Osteocyte (in vitro differentiated cells): ENCODE results near the gene IGIP. TPM values are rescaled to one million over a fixed set of nuclear protein-coding genes. Genes with fewer than 3 reads are reported as not detected.

Experiments used
- DNase-seq: peaks from one replicate; pipeline ENCODE4 v3.0.0; 2021; ENCODE audit warnings: mixed read lengths; ENCODE audit not compliant: unreplicated experiment; ENCODE audit errors: extremely low spot score
- H3K27ac Mint-ChIP-seq: one replicate; pipeline ENCODE4 v1.8.0; 2021; ENCODE audit warnings: mild to moderate bottlenecking, mixed read lengths; ENCODE audit not compliant: unreplicated experiment
- H3K27me3 Mint-ChIP-seq: one replicate; pipeline ENCODE4 v1.8.0; 2021; ENCODE audit warnings: mixed read lengths; ENCODE audit not compliant: unreplicated experiment
- H3K36me3 Mint-ChIP-seq: one replicate; pipeline ENCODE4 v1.8.0; 2021; ENCODE audit warnings: mixed read lengths; ENCODE audit not compliant: unreplicated experiment
- H3K4me1 Mint-ChIP-seq: one replicate; pipeline ENCODE4 v1.8.0; 2021; ENCODE audit warnings: mixed read lengths; ENCODE audit not compliant: unreplicated experiment
- H3K4me3 Mint-ChIP-seq: one replicate; pipeline ENCODE4 v1.8.0; 2021; ENCODE audit warnings: mild to moderate bottlenecking, moderate library complexity, mixed read lengths; ENCODE audit not compliant: unreplicated experiment
- H3K9me3 Mint-ChIP-seq: one replicate; pipeline ENCODE4 v1.8.0; 2021; ENCODE audit warnings: mixed read lengths; ENCODE audit not compliant: unreplicated experiment
- CTCF ChIP-seq: fragments of 200-600 bp; sonication (generic); IDR thresholded peaks from 2 replicates; pipeline ENCODE4 v1.5.0; 2021; ENCODE audit warnings: antibody characterized with exemption, mild to moderate bottlenecking, moderate library complexity
- total RNA-seq: library from RNA; stranded (reverse); gene quantifications from 2 replicates; pipeline ENCODE4 v1.2.1, GENCODE V29; 2021

Gene IGIP
- total RNA-seq, 1 donor from 2014 or later = 4.3 TPM

GRCh38 chr5:140110646-140110957, 15.1 kb upstream of the IGIP start:
- H3K4me3 Mint-ChIP-seq = no peak overlapping the region
- no peak overlapping the region for H3K27ac Mint-ChIP-seq
- peaks cover 47% of the 10 kb centered on the region for H3K4me1 Mint-ChIP-seq
- no peak for DNase-seq
- no peaks in the 10 kb centered on the region for H3K9me3 Mint-ChIP-seq
- TF ChIP-seq CTCF = no peak
- H3K36me3 Mint-ChIP-seq = no peaks in the 10 kb centered on the region
- H3K27me3 Mint-ChIP-seq = peaks cover 64% of the 10 kb centered on the region

- no peak overlapping the region for H3K4me3 Mint-ChIP-seq
- H3K27me3 Mint-ChIP-seq = peaks cover 59% of the 10 kb centered on the region
- no peak for DNase-seq
- H3K9me3 Mint-ChIP-seq = no peaks in the 10 kb centered on the region
- no peak overlapping the region for H3K27ac Mint-ChIP-seq
- H3K4me1 Mint-ChIP-seq = peaks cover 54% of the 10 kb centered on the region
- no peak for TF ChIP-seq CTCF
- H3K36me3 Mint-ChIP-seq = no peaks in the 10 kb centered on the region
Observed at GRCh38 chr5:140111011-140111858, 14.5 kb upstream of the IGIP start.

- peak overlapping the region; percentile 6 for H3K4me3 Mint-ChIP-seq
- no peak for DNase-seq
- no peak for TF ChIP-seq CTCF
- no peaks in the 10 kb centered on the region for H3K36me3 Mint-ChIP-seq
- H3K27me3 Mint-ChIP-seq = peaks cover 53% of the 10 kb centered on the region
- H3K9me3 Mint-ChIP-seq = no peaks in the 10 kb centered on the region
- no peak overlapping the region for H3K27ac Mint-ChIP-seq
- peaks cover 54% of the 10 kb centered on the region for H3K4me1 Mint-ChIP-seq
Observed at GRCh38 chr5:140111859-140112551, 13.7 kb upstream of the IGIP start.

- H3K27me3 Mint-ChIP-seq = peaks cover 49% of the 10 kb centered on the region
- H3K27ac Mint-ChIP-seq = peak overlapping the region; percentile 31
- peaks cover 53% of the 10 kb centered on the region for H3K4me1 Mint-ChIP-seq
- no peak for DNase-seq
- H3K4me3 Mint-ChIP-seq = peak overlapping the region; percentile 81
- no peaks in the 10 kb centered on the region for H3K36me3 Mint-ChIP-seq
- H3K9me3 Mint-ChIP-seq = no peaks in the 10 kb centered on the region
- no peak for TF ChIP-seq CTCF
Observed at GRCh38 chr5:140112685-140113179, 13.0 kb upstream of the IGIP start.

- Mint-ChIP-seq H3K4me1 (peaks cover 54% of the 10 kb centered on the region), H3K27ac (peak overlapping the region; percentile 57), H3K9me3 (no peaks in the 10 kb centered on the region), H3K27me3 (peaks cover 47% of the 10 kb centered on the region), H3K4me3 (peak overlapping the region; percentile 81), H3K36me3 (no peaks in the 10 kb centered on the region)
- no peak for DNase-seq
- no peak for TF ChIP-seq CTCF
Observed at GRCh38 chr5:140113180-140113698, 12.5 kb upstream of the IGIP start.
